Activated CD4-positive, alpha-beta memory T cell treated with anti-CD3 and anti-CD28 coated beads for 36 hours (primary cell): ENCODE data around the gene IFITM2. TPM values are rescaled to one million over a fixed set of nuclear protein-coding genes. Genes with fewer than 3 reads are reported as not detected.
"Not testable (repeated sequence)": the region's sequence is repeated elsewhere in the genome, so short reads cannot be mapped to it uniquely, and the experiment has no call there.

Experiments
- CTCF ChIA-PET: fragments of 350-600 bp; sonication (Branson Sonifier 250); formaldehyde crosslinking; loops from one replicate; lab custom pipeline; 2021; ENCODE audit warnings: antibody characterized with exemption, inconsistent platforms; lab: Charles Lee
- POLR2A ChIA-PET: fragments of 350-600 bp; sonication (Branson Sonifier 250); formaldehyde crosslinking; loops from one replicate; lab custom pipeline; 2021; ENCODE audit warnings: antibody characterized with exemption; lab: Charles Lee
- DNase-seq: peaks from one replicate; pipeline ENCODE4 v3.0.0-alpha.2; 2020
- H3K27ac Mint-ChIP-seq: one replicate; pipeline ENCODE4 v1.8.0; 2021; ENCODE audit warnings: mixed read lengths
- H3K27me3 Mint-ChIP-seq: one replicate; pipeline ENCODE4 v1.8.0; 2021; ENCODE audit warnings: mixed read lengths
- H3K36me3 Mint-ChIP-seq: one replicate; pipeline ENCODE4 v1.8.0; 2021; ENCODE audit warnings: mixed read lengths
- H3K4me1 Mint-ChIP-seq: one replicate; pipeline ENCODE4 v1.8.0; 2021; ENCODE audit warnings: low read depth, mixed read lengths
- H3K4me3 Mint-ChIP-seq: one replicate; pipeline ENCODE4 v1.8.0; 2021; ENCODE audit warnings: mild to moderate bottlenecking, mixed read lengths
- H3K9me3 Mint-ChIP-seq: one replicate; pipeline ENCODE4 v1.8.0; 2021; ENCODE audit warnings: mixed read lengths
- intact Hi-C: fragments of 100-400 bp; cut with micrococcal nuclease; formaldehyde crosslinking; loops from one replicate; pipeline ENCODE4 v1.15.1; 2023
- total RNA-seq, 2 experiments: library from RNA; stranded (reverse); gene quantifications; one replicate each; pipeline ENCODE4 v1.2.3, GENCODE V29; 2021

IFITM2 gene
- total RNA-seq, 2 experiments from 2014 or later = 525 to 561 TPM

DNA sequence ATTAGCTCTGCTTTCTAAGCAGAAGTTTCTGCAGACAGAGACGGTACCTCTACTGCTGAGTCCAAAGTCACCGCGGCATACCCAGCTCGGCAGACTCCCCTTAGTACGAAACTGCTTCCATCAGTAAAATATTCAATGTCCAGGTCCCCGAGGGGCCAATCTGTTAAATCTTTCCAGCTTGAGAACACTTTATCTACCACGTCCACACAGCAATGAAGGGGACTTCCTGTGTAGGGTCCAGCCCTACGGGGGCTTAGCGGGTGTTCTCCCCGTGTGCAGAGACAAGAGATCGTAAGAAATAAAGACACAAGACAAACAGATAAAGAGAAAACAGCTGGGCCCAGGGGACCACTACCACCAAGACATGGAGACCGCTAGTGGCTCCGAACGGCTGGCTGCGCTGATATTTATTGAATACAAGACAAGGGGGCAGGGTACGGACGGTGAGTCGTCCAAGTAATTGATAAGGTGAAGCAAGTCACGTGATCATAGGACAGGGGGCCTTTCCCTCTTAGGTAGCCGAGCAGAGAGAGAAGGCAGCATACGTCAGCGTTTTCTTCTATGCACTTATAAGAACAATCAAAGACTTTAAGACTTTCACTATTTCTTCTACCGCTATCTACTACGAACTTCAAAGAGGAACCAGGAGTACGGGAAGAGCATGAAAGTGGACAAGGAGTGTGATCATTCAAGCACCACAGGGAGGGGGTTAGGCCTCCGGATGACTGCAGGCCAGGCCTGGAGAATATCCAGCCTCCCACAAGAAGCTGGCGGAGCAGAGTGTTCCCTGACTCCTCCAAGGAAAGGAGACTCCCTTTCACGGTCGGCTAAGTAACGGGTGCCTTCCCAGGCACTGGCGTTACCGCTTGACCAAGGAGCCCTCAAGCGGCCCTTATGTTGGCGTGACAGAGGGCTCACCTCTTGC, 17.2 kb downstream of the IFITM2 start:
- intact Hi-C loops, H3K9me3 Mint-ChIP-seq, DNase-seq, H3K27ac Mint-ChIP-seq, H3K4me3 Mint-ChIP-seq, H3K36me3 Mint-ChIP-seq, H3K27me3 Mint-ChIP-seq: not testable (repeated sequence)
- peaks cover 50% of the 10 kb centered on the region for H3K4me1 Mint-ChIP-seq
- ChIA-PET POLR2A (interaction anchor here (1.3 kb wide), 1 partner anchor 30 kb away, joined by 4 read pairs; no protein-coding TSS in a partner anchor), CTCF (interaction anchor here (0.7 to 2.7 kb wide), 4 partner anchors 20 to 123 kb away, joined by 3 to 10 read pairs (median 3); no protein-coding TSS in a partner anchor)

DNA sequence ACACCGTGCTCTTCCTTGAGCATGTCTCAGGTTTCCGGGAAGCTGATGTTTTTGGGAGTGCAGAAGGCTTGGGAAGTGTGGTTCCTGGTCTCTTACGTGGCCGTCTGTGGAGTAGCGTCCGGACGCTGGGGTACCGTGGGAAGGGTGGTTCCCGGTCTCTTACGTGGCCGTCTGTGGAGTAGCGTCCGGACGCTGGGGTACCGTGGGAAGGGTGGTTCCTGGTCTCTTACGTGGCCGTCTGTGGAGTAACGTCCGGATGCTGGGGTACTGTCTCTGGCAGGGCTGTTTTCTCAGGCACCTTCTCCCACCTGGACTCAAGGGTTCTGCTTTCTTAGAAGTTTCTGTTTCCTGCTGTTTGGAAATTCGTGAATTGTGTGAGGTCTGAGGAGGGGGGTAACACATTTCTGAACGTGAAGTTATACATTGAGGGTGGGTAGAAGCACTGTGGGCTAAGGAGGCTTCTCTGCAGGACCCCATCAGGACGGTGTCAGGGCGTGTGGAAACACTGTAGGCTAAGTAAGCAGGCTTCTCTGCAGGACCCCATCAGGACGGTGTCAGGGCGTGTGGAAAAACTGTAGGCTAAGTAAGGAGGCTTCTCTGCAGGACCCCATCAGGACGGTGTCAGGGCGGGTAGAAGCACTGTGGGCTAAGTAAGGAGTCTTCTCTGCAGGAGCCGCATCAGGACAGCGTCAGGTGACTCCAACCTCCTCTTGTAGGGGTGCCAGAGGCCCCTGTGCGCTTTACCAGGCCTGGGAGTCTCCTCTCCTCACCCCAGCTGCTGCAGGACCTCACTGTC, 18.4 kb downstream of the IFITM2 start:
- no peak overlapping the region for H3K4me3 Mint-ChIP-seq
- no peaks in the 10 kb centered on the region for H3K27me3 Mint-ChIP-seq
- no peak for DNase-seq
- CTCF ChIA-PET = interaction anchor here (0.7 to 2.7 kb wide), 4 partner anchors 20 to 33 kb away, joined by 3 to 10 read pairs (median 3); no protein-coding TSS in a partner anchor
- peaks cover 5% of the 10 kb centered on the region for H3K9me3 Mint-ChIP-seq
- peaks cover 53% of the 10 kb centered on the region for H3K4me1 Mint-ChIP-seq
- POLR2A ChIA-PET = interaction anchor here (0.9 to 2.0 kb wide), 5 partner anchors 9 to 81 kb away, joined by 3 to 8 read pairs (median 6); partner anchors contain the start of gene IFITM1
- intact Hi-C loops = no loop called here
- H3K36me3 Mint-ChIP-seq = no peaks in the 10 kb centered on the region
- peak overlapping the region; percentile 93 for H3K27ac Mint-ChIP-seq

DNA sequence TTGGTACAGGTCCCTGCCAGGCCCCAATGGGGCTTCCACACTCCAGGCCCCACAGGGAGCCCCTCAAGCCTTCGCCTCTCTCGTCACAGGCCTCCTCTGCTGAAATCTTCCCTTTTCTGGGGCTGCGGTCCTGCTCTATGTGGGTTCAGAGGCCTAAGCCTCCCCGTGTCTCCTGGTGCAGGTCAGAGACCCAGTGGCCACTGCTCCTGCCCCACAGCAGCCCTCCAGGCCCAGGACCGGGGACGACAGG, 18.9 kb downstream of the IFITM2 start:
- no peaks in the 10 kb centered on the region for H3K27me3 Mint-ChIP-seq
- H3K27ac Mint-ChIP-seq = peak overlapping the region; percentile 93
- CTCF ChIA-PET = interaction anchor here (1.3 to 2.7 kb wide), 2 partner anchors 21 to 29 kb away, joined by 3 to 10 read pairs; no protein-coding TSS in a partner anchor
- peaks cover 5% of the 10 kb centered on the region for H3K9me3 Mint-ChIP-seq
- H3K4me1 Mint-ChIP-seq = peaks cover 58% of the 10 kb centered on the region
- no peak for DNase-seq
- peak overlapping the region; percentile 61 for H3K4me3 Mint-ChIP-seq
- POLR2A ChIA-PET = interaction anchor here (0.9 to 2.0 kb wide), 4 partner anchors 10 to 80 kb away, joined by 3 to 8 read pairs (median 7); partner anchors contain the start of gene IFITM1
- H3K36me3 Mint-ChIP-seq = no peaks in the 10 kb centered on the region
- intact Hi-C loops = no loop called here

DNA sequence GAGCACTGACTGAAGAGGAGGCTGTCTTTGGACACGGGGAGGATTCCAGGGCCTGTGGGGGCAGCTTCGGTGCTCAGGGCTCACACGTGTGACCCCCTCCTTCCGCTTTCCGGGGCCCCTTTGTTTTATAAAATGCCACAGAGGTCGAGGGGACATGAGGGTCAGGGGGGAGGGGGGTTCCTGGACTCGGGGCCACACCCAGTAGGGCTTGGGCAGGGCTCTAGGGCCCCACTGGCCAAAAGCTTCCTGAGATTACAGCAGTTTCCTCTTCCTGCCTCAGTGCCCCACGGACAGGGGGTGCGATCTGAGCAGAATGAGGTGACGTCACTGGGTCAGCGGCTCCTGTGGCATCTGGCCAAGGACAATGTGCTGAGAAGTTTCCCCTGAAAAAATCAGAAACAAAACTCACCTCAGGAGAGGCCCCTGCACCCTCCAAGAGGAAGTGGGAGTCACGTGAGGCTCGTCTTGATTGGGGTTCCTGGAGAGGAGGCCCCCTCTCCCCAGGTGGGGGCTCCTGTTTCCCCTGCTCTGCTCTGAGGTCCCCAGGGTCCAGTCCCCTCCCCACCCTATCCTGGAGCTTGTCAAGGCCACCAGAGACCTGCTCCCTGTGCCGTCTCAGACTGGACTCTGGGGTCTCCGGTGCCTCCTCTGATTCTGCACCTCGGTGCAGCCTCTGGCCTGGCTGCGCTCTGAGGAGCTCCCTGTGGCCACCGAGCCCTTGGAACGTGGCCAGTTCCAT, 19.4 kb downstream of the IFITM2 start:
- H3K27ac Mint-ChIP-seq = peak overlapping the region; percentile 93
- no peaks in the 10 kb centered on the region for H3K27me3 Mint-ChIP-seq
- no peaks in the 10 kb centered on the region for H3K36me3 Mint-ChIP-seq
- peak; percentile 89 for DNase-seq
- ChIA-PET POLR2A (interaction anchor here (0.9 to 2.0 kb wide), 4 partner anchors 10 to 80 kb away, joined by 3 to 8 read pairs (median 7); partner anchors contain the start of gene IFITM1), CTCF (interaction anchor here (0.9 to 2.7 kb wide), 6 partner anchors 21 to 122 kb away, joined by 3 to 10 read pairs (median 3); partner anchors contain the start of genes BET1L and RIC8A)
- peaks cover 63% of the 10 kb centered on the region for H3K4me1 Mint-ChIP-seq
- peaks cover 5% of the 10 kb centered on the region for H3K9me3 Mint-ChIP-seq
- H3K4me3 Mint-ChIP-seq = peak overlapping the region; percentile 61
- intact Hi-C loops = no loop called here

DNA sequence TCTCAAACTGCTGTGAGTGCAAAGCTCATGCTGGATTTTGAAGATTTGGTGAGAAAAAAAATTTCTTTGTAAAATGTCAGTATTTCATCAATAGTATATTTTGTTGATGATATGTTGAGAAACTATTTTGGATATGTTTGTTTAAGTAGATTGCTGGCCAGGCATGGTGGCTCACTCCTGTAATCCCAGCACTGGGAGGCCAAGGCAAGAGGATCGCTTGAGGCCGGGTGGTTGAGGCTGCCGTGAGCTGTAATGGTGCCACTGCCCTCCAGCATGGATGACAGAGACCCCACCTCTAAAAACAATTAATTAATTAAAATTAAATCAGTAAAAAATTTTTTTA, 19.9 kb downstream of the IFITM2 start:
- Mint-ChIP-seq H3K27me3 (no peaks in the 10 kb centered on the region), H3K36me3 (no peaks in the 10 kb centered on the region), H3K4me3 (peak overlapping the region; percentile 50), H3K27ac (peak overlapping the region; percentile 93), H3K4me1 (peaks cover 63% of the 10 kb centered on the region), H3K9me3 (peaks cover 5% of the 10 kb centered on the region)
- ChIA-PET CTCF (interaction anchor here (0.9 to 2.7 kb wide), 6 partner anchors 22 to 121 kb away, joined by 3 to 10 read pairs (median 3); partner anchors contain the start of genes BET1L and RIC8A), POLR2A (interaction anchor here (1.5 to 2.0 kb wide), 3 partner anchors 11 to 28 kb away, joined by 6 to 8 read pairs (median 8); partner anchors contain the start of gene IFITM1)
- DNase-seq = no peak
- intact Hi-C loops = no loop called here

DNA sequence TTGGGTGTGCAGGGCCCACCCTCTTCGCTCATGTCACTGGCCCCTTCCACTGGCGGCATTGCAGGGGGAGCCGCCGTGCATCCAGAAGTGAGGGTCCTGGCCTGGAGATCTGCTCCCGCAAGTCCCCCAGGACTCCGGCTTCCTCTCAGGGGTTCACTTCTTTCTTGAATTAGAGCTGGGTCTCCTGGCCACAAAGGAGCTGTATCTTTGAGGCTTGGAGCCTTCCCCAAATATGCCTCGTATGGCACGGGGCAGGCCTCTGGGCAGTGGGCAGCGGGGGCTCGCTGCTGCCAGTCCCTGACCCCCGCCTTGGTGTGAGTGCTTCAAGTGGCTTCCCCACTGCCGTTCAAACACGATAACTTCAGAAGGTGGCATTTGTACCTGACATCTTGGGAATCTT, 20.4 kb downstream of the IFITM2 start:
- no peak for DNase-seq
- ChIA-PET CTCF (interaction anchor here (0.9 to 2.7 kb wide), 5 partner anchors 25 to 121 kb away, joined by 3 to 10 read pairs (median 3); partner anchors contain the start of genes BET1L and RIC8A), POLR2A (interaction anchor here (1.5 to 2.5 kb wide), 4 partner anchors 11 to 27 kb away, joined by 6 to 12 read pairs (median 8); partner anchors contain the start of gene IFITM1)
- intact Hi-C loops = no loop called here
- peaks cover 65% of the 10 kb centered on the region for H3K4me1 Mint-ChIP-seq
- no peaks in the 10 kb centered on the region for H3K36me3 Mint-ChIP-seq
- H3K4me3 Mint-ChIP-seq = no peak overlapping the region
- H3K9me3 Mint-ChIP-seq = peaks cover 5% of the 10 kb centered on the region
- H3K27me3 Mint-ChIP-seq = no peaks in the 10 kb centered on the region
- H3K27ac Mint-ChIP-seq = peak overlapping the region; percentile 18

DNA sequence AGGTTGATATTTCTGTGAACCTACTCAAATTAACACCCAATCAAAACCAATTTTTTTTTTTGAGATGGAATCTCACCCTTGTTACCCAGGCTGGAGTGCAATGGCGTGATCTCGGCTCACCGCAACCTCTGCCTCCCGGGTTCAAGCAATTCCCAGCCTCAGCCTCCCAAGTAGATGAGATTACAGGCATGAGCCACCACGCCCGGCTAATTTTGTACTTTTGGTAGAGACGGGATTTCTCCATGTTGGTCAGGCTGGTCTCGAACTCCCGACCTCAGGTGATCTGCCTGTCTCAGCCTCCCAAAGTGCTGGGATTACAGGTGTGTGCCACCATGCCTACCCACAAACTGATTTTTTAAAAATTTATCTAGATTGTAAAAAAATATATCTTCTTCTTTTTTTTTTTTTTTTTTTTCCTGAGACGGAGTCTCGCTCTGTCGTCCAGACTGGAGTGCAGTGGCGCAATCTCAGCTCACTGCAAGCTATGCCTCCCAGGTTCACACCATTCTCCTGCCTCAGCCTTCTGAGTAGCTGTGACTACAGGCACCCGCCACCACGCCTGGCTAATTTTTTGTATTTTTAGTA, 21.0 kb downstream of the IFITM2 start:
- DNase-seq, intact Hi-C loops, H3K27me3 Mint-ChIP-seq, H3K9me3 Mint-ChIP-seq, H3K36me3 Mint-ChIP-seq, H3K4me3 Mint-ChIP-seq: not testable (repeated sequence)
- H3K27ac Mint-ChIP-seq = peak overlapping the region; percentile 77
- ChIA-PET CTCF (interaction anchor here (1.0 to 1.8 kb wide), 2 partner anchors 11 to 91 kb away, joined by 3 to 6 read pairs; no protein-coding TSS in a partner anchor), POLR2A (interaction anchor here (0.9 to 2.5 kb wide), 2 partner anchors 12 to 27 kb away, joined by 3 to 12 read pairs; no protein-coding TSS in a partner anchor)
- peaks cover 67% of the 10 kb centered on the region for H3K4me1 Mint-ChIP-seq

DNA sequence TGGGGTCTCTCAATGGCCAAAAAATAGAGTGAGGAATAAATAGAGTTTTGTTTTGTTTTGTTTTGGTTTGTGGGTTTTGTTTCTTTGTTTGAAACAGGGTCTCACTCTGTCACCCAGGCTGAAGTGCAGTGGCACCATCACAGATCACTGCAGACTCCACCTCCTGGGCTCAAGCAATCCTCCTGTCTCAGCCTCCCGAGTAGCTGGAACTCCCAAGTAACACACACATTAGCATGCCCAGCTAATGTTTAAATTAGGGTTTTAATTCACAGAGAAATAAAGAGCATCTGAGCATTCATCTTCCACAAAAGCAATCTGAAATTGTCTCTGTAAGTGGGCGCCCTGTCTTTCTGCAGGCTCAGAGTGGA, 22.3 kb downstream of the IFITM2 start:
- peaks cover 61% of the 10 kb centered on the region for H3K4me1 Mint-ChIP-seq
- intact Hi-C loops = no loop called here
- H3K27me3 Mint-ChIP-seq = no peaks in the 10 kb centered on the region
- no peak for DNase-seq
- peak overlapping the region; percentile 49 for H3K4me3 Mint-ChIP-seq
- CTCF ChIA-PET = interaction anchor here (1.0 to 1.8 kb wide), 4 partner anchors 10 to 92 kb away, joined by 3 to 6 read pairs (median 4); no protein-coding TSS in a partner anchor
- POLR2A ChIA-PET = interaction anchor here (0.9 to 2.5 kb wide), 2 partner anchors 13 to 26 kb away, joined by 3 to 12 read pairs; no protein-coding TSS in a partner anchor
- peaks cover 5% of the 10 kb centered on the region for H3K9me3 Mint-ChIP-seq
- H3K27ac Mint-ChIP-seq = peak overlapping the region; percentile 77
- H3K36me3 Mint-ChIP-seq = no peaks in the 10 kb centered on the region

DNA sequence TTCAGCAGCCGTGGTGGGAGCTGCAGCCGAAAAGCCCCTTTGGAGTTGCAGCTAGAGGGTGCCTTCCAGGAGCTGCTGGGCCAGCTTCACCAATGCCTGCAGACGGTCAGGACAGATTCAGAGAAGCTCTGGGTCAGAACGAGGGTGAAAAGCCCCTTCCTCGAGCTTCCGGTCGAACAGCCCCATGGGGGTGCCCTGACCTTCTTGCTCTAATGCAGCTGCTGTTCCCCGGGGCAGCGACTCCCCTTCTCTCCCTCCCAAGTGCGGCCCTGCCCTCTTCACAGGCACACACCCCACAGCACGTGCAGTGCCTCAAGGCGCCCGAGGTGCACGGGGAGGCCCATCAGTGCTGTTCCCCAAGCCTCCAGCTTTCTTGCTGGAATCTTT, 22.7 kb downstream of the IFITM2 start:
- no peaks in the 10 kb centered on the region for H3K27me3 Mint-ChIP-seq
- H3K27ac Mint-ChIP-seq = peak overlapping the region; percentile 77
- CTCF ChIA-PET = interaction anchor here (1.3 to 1.8 kb wide), 3 partner anchors 9 to 80 kb away, joined by 3 to 6 read pairs (median 4); no protein-coding TSS in a partner anchor
- no peak overlapping the region for H3K4me3 Mint-ChIP-seq
- H3K4me1 Mint-ChIP-seq = peaks cover 59% of the 10 kb centered on the region
- no peaks in the 10 kb centered on the region for H3K36me3 Mint-ChIP-seq
- intact Hi-C loops = no loop called here
- no peak for DNase-seq
- H3K9me3 Mint-ChIP-seq = peaks cover 5% of the 10 kb centered on the region
- POLR2A ChIA-PET = interaction anchor here (2.5 kb wide), 1 partner anchor 25 kb away, joined by 12 read pairs; no protein-coding TSS in a partner anchor

DNA sequence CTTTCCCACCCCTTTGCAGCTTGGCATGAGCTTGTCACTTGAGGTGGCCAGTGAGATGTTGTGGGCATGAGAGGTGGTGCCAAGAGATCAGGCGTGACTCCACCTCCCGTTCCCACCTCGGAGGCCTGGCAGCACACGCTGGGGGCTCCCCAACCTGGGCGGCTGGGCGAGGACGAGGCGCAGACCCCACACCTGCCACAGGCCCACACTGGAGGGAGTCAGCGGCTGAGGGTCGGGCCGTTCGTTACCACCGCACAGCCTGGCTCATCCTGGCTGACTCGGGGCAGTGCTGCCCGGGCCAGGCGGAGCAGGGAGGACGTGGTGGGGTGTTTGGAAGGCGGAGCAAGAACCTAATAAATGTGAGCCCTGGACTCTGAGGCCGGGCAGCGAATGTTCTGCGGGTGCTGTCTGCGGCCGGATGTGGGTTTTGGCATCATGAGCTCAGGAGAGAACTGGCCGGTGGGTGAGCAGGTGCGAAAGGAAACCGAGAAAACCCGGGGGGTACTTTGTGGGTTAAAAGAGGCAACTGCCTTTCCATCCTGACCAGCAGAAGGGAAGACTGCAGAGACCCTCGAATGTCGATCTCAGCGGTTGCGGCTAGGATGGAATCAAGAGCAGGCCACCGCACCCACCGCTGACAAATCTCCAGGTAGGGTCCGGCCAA, 23.2 kb downstream of the IFITM2 start:
- Mint-ChIP-seq H3K36me3 (no peaks in the 10 kb centered on the region), H3K27ac (peak overlapping the region; percentile 28), H3K4me3 (peak overlapping the region; percentile 29), H3K9me3 (peaks cover 5% of the 10 kb centered on the region), H3K4me1 (peaks cover 55% of the 10 kb centered on the region), H3K27me3 (no peaks in the 10 kb centered on the region)
- peak; percentile 62 for DNase-seq
- ChIA-PET CTCF (interaction anchor here (1.3 to 1.8 kb wide), 3 partner anchors 9 to 81 kb away, joined by 3 to 6 read pairs (median 4); no protein-coding TSS in a partner anchor), POLR2A (no interaction called here)
- intact Hi-C loops = no loop called here
